ENCODE data around the gene RABIF.

The RABIF gene

GRCh38 chr1:202879128-202879527 is 9.8 kb downstream of the RABIF start:
- in situ Hi-C loops (cut with MboI; ENCODE audit: low sequenced_read_pairs): no loop called here

- in situ Hi-C loops (cut with MboI; ENCODE audit: low sequenced_read_pairs): no loop called here
These were observed 15.9 kb downstream of the RABIF start for GRCh38 chr1:202873026-202873425.

- in situ Hi-C loops (cut with MboI; ENCODE audit: low sequenced_read_pairs): no loop called here
These were observed 17.6 kb downstream of the RABIF start for GRCh38 chr1:202871367-202871766.

- in situ Hi-C loops (cut with MboI; ENCODE audit: low sequenced_read_pairs): no loop called here
These were observed 26.0 kb downstream of the RABIF start for GRCh38 chr1:202862679-202863560.

- in situ Hi-C loops (cut with MboI; ENCODE audit: low sequenced_read_pairs): no loop called here
These were observed 27.4 kb downstream of the RABIF start for GRCh38 chr1:202861420-202862132.

GRCh38 chr1:202860744-202861419 is 28.1 kb downstream of the RABIF start:
- in situ Hi-C loops (cut with MboI; ENCODE audit: low sequenced_read_pairs): no loop called here

GRCh38 chr1:202858789-202859414 is 30.0 kb downstream of the RABIF start:
- in situ Hi-C loops (cut with MboI; ENCODE audit: low sequenced_read_pairs): no loop called here

GRCh38 chr1:202858331-202858730 is 30.6 kb downstream of the RABIF start:
- in situ Hi-C loops (cut with MboI; ENCODE audit: low sequenced_read_pairs): no loop called here

- in situ Hi-C loops (cut with MboI; ENCODE audit: low sequenced_read_pairs): no loop called here
These were observed 31.8 kb downstream of the RABIF start for GRCh38 chr1:202857136-202857610.

- in situ Hi-C loops (cut with MboI; ENCODE audit: low sequenced_read_pairs): no loop called here
These were observed 32.9 kb downstream of the RABIF start for GRCh38 chr1:202856014-202856413.

GRCh38 chr1:202854787-202855186 is 34.2 kb downstream of the RABIF start:
- in situ Hi-C loops (cut with MboI; ENCODE audit: low sequenced_read_pairs): no loop called here

GRCh38 chr1:202852163-202852904 is 36.6 kb downstream of the RABIF start:
- in situ Hi-C loops (cut with MboI; ENCODE audit: low sequenced_read_pairs): no loop called here

GRCh38 chr1:202850593-202851362 is 38.2 kb downstream of the RABIF start:
- in situ Hi-C loops (cut with MboI; ENCODE audit: low sequenced_read_pairs): no loop called here

- in situ Hi-C loops (cut with MboI; ENCODE audit: low sequenced_read_pairs): no loop called here
These were observed 40.8 kb downstream of the RABIF start for GRCh38 chr1:202848191-202848542.

- in situ Hi-C loops (cut with MboI; ENCODE audit: low sequenced_read_pairs): no loop called here
These were observed 44.0 kb downstream of the RABIF start for GRCh38 chr1:202844935-202845334.

- in situ Hi-C loops (cut with MboI; ENCODE audit: low sequenced_read_pairs): no loop called here
These were observed 44.7 kb downstream of the RABIF start for GRCh38 chr1:202844259-202844658.

- in situ Hi-C loops (cut with MboI; ENCODE audit: low sequenced_read_pairs): no loop called here
These were observed 45.9 kb downstream of the RABIF start for GRCh38 chr1:202843081-202843480.

GRCh38 chr1:202837746-202838262 is 51.1 kb downstream of the RABIF start:
- in situ Hi-C loops (cut with MboI; ENCODE audit: low sequenced_read_pairs): no loop called here

GRCh38 chr1:202836623-202837403 is 52.1 kb downstream of the RABIF start:
- in situ Hi-C loops (cut with MboI; ENCODE audit: low sequenced_read_pairs): no loop called here

Data from hTERT RPE-1 (cell line).